Forelimb muscle (tissue), 1 donor: Measurements from ENCODE around the gene IL21R. TPM values are rescaled to one million over a fixed set of nuclear protein-coding genes. Genes with fewer than 3 reads are reported as not detected.

Source experiments
- DNase-seq: peaks from one replicate; pipeline ENCODE4 v3.0.0-alpha.2; 2013; ENCODE audit warnings: low read depth
- polyA plus RNA-seq: library from polyadenylated mRNA; unstranded; fragments of 120-200 nt; gene quantifications from one replicate; pipeline ENCODE4 v1.2.1, GENCODE V29; 2013; ENCODE audit not compliant: insufficient read length

The IL21R gene
- polyA plus RNA-seq = 0.20 TPM

DNA sequence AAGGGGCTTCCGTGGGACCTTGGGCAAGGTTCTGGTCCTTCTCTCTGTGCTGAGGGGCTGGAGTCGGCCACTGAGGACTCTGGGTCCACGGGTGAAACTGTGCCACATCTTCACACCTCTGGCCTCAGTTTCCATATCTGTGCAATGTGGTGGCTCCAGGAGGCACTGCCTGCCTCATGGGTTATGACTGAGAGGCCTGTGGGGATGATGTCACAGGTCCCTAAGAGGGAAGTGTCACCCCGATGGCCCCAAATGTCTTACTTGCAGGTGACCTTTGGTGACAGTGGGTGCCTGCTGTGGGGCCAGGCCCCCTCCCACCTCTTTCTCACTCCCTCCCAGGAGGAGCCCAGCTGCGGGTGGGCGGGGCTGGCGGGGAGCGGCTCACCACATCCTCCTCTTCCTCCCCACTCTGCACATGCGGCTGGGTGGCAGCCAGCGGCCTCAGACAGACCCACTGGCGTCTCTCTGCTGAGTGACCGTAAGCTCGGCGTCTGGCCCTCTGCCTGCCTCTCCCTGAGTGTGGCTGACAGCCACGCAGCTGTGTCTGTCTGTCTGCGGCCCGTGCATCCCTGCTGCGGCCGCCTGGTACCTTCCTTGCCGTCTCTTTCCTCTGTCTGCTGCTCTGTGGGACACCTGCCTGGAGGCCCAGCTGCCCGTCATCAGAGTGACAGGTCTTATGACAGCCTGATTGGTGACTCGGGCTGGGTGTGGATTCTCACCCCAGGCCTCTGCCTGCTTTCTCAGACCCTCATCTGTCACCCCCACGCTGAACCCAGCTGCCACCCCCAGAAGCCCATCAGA, at the start of gene IL21R:
Gene IL21R, plus strand, starts transcription at position 407 of the 801 bp plus-strand sequence. CDS start 27,898 bp downstream, outside the sequence.
- DNase-seq = no peak

- DNase-seq = no peak
Measured at GRCh38 chr16:27353853-27354252, 48.1 kb upstream of the IL21R start.

- no peak for DNase-seq
Measured at GRCh38 chr16:27355610-27356009, 46.4 kb upstream of the IL21R start.

- no peak for DNase-seq
Measured at GRCh38 chr16:27356794-27357193, 45.2 kb upstream of the IL21R start.

GRCh38 chr16:27359051-27359450, 42.9 kb upstream of the IL21R start:
- DNase-seq = no peak

DNA sequence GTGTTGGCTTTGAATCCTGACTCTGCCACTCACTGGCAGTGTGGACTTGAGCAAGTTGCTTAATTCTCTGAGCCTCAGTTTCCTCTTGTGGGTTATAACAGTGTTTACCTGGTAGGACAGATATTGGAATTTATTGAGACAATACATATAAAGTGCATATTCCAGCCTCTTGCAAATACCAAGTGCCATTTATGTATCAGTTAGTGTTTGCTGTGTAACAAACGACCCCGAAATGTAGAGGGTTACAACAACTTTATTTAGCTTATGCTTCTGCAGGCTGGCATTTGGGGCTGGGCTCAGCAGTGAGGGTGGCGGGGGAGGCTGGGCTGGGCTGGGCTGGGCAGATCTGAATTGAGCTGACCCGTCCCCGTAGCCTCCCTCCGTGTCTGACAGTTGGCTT, 42.4 kb upstream of the IL21R start:
- no peak for DNase-seq

GRCh38 chr16:27361987-27362386, 40.0 kb upstream of the IL21R start:
- no peak for DNase-seq

GRCh38 chr16:27362570-27363245, 39.3 kb upstream of the IL21R start:
- no peak for DNase-seq

- DNase-seq = no peak
Measured at GRCh38 chr16:27363246-27363632, 38.7 kb upstream of the IL21R start.

- no peak for DNase-seq
Measured at GRCh38 chr16:27363797-27364196, 38.2 kb upstream of the IL21R start.

- DNase-seq = no peak
Measured at GRCh38 chr16:27364493-27365141, 37.4 kb upstream of the IL21R start.

- DNase-seq = no peak
Measured at GRCh38 chr16:27365142-27366089, 36.6 kb upstream of the IL21R start.

DNA sequence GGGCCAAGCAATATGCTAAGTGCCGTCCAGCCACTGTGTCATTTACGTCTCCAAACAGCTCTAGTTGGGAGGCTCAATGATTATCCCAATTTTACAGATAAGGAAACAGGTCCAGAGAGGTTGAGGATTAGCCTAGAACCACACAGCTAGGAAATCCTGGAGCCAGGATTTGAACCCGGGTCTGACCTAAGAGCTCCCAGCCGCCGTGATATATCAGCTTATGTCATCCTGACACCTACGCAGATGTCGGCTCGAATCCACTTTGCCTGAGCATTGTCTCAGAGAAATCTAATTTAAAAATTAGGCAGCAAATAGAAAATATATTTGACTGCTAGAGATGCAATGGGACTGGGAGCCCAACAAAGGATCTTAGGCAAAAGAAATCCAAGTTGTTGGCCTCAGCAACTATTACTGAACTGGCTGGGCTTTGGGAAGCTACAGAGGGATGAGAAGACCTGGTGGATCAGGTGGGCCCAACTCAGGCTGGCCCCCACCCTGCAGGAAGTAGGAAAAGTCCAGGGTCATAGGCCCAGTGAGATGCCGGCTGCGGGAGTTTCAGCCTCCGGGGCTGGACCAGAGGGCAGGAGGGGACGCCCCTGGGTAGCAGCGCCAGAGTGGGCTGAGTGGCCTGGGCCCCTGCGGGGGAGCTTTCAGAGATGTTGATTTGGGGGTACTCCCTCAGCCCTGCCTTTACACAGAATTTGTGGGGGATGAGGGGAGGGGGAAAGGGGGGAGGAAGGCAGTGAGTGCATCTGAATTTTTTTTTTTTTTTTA, 35.1 kb upstream of the IL21R start:
- DNase-seq = no peak

- DNase-seq = no peak
Measured at GRCh38 chr16:27367461-27368357, 34.3 kb upstream of the IL21R start.

- DNase-seq = no peak
Measured at GRCh38 chr16:27368358-27368722, 33.6 kb upstream of the IL21R start.

GRCh38 chr16:27369806-27370205, 32.2 kb upstream of the IL21R start:
- no peak for DNase-seq

DNA sequence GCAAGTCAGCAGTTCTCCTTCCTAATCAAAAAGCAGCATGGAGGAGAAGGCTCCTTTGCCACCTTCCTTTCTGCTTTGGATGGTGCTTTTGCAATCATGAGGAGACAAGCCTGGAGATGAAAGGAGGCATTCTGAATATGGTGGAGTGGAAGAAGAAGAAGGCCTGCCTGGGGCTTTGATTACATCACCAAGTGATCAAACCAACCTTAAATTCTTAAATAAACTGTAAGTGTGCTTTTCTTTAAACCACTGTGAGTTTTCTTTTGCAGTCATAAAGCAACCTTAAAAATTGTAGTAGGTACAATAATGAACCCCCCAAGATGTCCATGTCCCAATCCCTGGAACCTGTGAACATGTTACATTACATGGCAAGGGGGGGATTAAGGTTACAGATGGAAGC, 31.7 kb upstream of the IL21R start:
- no peak for DNase-seq

DNA sequence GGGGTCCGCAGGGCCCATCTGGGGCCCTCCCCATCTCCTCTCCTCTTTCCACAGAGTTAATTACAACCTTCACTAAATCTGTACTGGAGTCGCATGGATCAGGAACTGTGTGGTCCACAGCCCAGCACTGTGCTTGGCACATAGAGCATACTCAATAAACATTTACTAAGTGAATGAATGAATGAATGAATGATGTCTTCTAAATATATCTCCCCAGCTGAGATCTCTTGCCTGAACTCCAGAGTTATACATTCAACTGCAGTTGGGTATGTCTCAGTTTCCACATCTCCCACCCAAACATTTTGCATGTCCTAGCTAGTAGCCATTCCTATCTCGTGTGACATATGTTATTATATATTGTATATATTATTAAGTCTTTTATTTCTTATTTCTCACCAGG, 28.7 kb upstream of the IL21R start:
- no peak for DNase-seq

- no peak for DNase-seq
Measured at GRCh38 chr16:27374221-27374803, 27.7 kb upstream of the IL21R start.
